ENCODE results near the gene ZNF213.

- TF ChIP-seq CTCF (IDR thresholded peaks at IDR 0.05; ENCODE audit: low read depth, low read length) (no peak), POLR2A (IDR thresholded peaks at IDR 0.05; ENCODE audit: extremely low read depth, insufficient read length) (no peak)
Observed at GRCh38 chr16:3091551-3091950, 43.3 kb upstream of the ZNF213 start.

Data from NB4 (cell line).